Kidney (tissue), 14 donors: ENCODE data around the gene REL. TPM values are rescaled to one million over a fixed set of nuclear protein-coding genes. Genes with fewer than 3 reads are reported as not detected.
"Not testable (repeated sequence)": the region's sequence is repeated elsewhere in the genome, so short reads cannot be mapped to it uniquely, and the experiment has no call there.

ENCODE experiments used
- DNase-seq, 5 donors: peaks; one replicate each; pipeline ENCODE4 v3.0.0-alpha.2; 2013 to 2020
- FAIRE-seq: peaks from 2 replicates; lab custom pipeline; 2012; peaks lifted over from hg19 to GRCh38; lab: Jason Lieb, UNC
- H3K27ac ChIP-seq, 2 donors: one replicate each; pipeline ENCODE4 v1.7.0; 2013; ENCODE audit warnings: low read depth in 2 of 2, low read length in 2 of 2, inconsistent platforms in 1 of 2
- H3K27me3 ChIP-seq: one replicate; pipeline ENCODE4 v1.7.1; 2013; ENCODE audit warnings: low read length, inconsistent platforms; ENCODE audit not compliant: control insufficient read depth, insufficient read depth
- H3K36me3 ChIP-seq, 3 donors: one replicate each; pipeline versions ENCODE4 v1.7.0 to v1.7.1; 2013; ENCODE audit warnings: low read length in 3 of 3, control low read depth in 1 of 3, inconsistent platforms in 1 of 3; ENCODE audit not compliant: insufficient read depth in 3 of 3, control insufficient read depth in 2 of 3
- H3K4me1 ChIP-seq, 3 donors: one replicate each; pipeline versions ENCODE4 v1.7.0 to v1.7.1; 2013; ENCODE audit warnings: low read length in 3 of 3, inconsistent platforms in 1 of 3, low read depth in 1 of 3; ENCODE audit not compliant: control insufficient read depth in 2 of 3, insufficient read depth in 2 of 3
- H3K4me3 ChIP-seq, 3 donors: one replicate each; pipeline versions ENCODE4 v1.7.0 to v1.8.1; 2013; ENCODE audit warnings: low read length in 3 of 3, control low read depth in 1 of 3, inconsistent platforms in 1 of 3
- H3K9ac ChIP-seq, 3 donors: one replicate each; pipeline versions ENCODE4 v1.7.0 to v1.7.1; 2013; ENCODE audit warnings: low read length in 3 of 3, control low read depth in 1 of 3, inconsistent platforms in 1 of 3
- H3K9me3 ChIP-seq, 3 donors: one replicate each; pipeline versions ENCODE4 v1.7.0 to v1.7.1; 2013; ENCODE audit warnings: low read length in 3 of 3, control low read depth in 1 of 3, inconsistent platforms in 1 of 3; ENCODE audit not compliant: control insufficient read depth in 2 of 3, insufficient read depth in 1 of 3
- intact Hi-C: fragments of 100-400 bp; cut with DNase I; formaldehyde crosslinking; loops from one replicate; pipeline ENCODE4 v1.11.1; 2022
- polyA plus RNA-seq: library from polyadenylated mRNA; stranded (reverse); fragments of 350-450 nt; fragmentation: Illumina TruSeq; extraction: RNeasy Lipid Tissue Mini Kit (QIAGEN cat#74804); gene quantifications from one replicate; pipeline ENCODE4 v1.2.3, GENCODE V29; 2014; ENCODE audit warnings: low read depth, low replicate concordance; ENCODE audit not compliant: insufficient read depth
- total RNA-seq: library from RNA; stranded (reverse); fragmentation: NEBNext Ultra II Directional; extraction: Animal tissue kit (Norgen Biotek cat#: 25700); gene quantifications from one replicate; pipeline ENCODE4 v1.2.1, GENCODE V29; 2021
- TF ChIP-seq, protein P1 (sequence below): IDR thresholded peaks from 3 replicates; pipeline ENCODE4 v1.5.1; 2012; ENCODE audit warnings: mild to moderate bottlenecking, moderate library complexity, borderline replicate concordance; ENCODE audit not compliant: insufficient read depth; ENCODE audit errors: extremely low read depth
- donor health status: control.
- donor health status: control.
- donor health status: control.
- donor health status: control.
- donor health status: control.
- donor health status: DM: yes; HTN: yes; CAD: no.
- donor health status: Normal renal cell carcinoma (clear cell type).

Gene REL
- total and polyA plus RNA-seq, 2 donors from 2014 or later: 0.43 to 21.8 TPM

DNA sequence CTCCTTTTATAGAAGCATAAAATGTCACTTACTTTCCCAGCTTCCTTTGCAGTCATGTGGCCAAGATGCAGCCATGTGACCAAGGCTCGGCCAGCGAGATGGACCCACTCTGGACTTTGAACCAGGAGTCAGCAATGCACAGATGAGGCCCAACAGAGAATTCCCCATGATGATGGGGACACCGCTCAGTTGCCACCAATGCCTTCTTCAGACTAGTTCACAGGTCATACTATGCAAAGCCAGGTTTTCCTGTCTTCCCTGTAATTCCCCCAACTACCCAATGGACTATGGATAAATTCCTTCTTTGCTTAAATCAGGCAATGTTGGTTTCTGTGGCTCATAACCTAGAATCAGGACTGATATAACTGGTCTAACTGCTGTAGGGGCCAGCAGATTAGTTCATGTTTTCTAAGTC, 22.5 kb upstream of the REL start:
- FAIRE-seq: no peak
- no peaks in the 10 kb centered on the region for H3K27me3 ChIP-seq
- H3K36me3 ChIP-seq: no peaks in the 10 kb centered on the region
- H3K4me3 ChIP-seq: no peak overlapping the region
- no peak overlapping the region for H3K27ac ChIP-seq
- intact Hi-C loops: no loop called here
- H3K9ac ChIP-seq: no peak overlapping the region
- TF ChIP-seq, protein P1, sequence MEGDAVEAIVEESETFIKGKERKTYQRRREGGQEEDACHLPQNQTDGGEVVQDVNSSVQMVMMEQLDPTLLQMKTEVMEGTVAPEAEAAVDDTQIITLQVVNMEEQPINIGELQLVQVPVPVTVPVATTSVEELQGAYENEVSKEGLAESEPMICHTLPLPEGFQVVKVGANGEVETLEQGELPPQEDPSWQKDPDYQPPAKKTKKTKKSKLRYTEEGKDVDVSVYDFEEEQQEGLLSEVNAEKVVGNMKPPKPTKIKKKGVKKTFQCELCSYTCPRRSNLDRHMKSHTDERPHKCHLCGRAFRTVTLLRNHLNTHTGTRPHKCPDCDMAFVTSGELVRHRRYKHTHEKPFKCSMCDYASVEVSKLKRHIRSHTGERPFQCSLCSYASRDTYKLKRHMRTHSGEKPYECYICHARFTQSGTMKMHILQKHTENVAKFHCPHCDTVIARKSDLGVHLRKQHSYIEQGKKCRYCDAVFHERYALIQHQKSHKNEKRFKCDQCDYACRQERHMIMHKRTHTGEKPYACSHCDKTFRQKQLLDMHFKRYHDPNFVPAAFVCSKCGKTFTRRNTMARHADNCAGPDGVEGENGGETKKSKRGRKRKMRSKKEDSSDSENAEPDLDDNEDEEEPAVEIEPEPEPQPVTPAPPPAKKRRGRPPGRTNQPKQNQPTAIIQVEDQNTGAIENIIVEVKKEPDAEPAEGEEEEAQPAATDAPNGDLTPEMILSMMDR: no peak
- no peaks in the 10 kb centered on the region for H3K4me1 ChIP-seq
- no peak for DNase-seq
- H3K9me3 ChIP-seq: no peaks in the 10 kb centered on the region

DNA sequence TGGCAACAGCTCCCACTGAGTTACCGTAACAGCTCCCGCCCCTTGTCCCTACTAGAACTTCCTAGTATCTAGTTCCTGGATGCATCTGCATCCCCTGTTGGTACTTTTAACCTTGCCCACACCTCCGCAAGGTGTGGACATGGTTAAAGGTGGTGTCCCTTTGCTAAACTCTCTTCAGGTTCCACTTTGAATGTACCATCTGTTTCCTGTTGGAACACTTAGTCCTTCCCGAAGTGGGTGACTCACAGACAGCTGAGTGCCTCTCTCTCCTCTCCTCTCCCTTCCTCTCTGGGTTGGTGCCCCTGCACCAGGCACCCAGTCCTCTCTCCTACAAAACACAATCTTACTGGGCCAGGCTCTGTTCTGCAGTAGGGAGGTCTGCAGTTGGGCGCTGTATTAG, 19.6 kb upstream of the REL start:
- H3K9ac ChIP-seq: no peak overlapping the region
- no peaks in the 10 kb centered on the region for H3K27me3 ChIP-seq
- no peak overlapping the region for H3K27ac ChIP-seq
- FAIRE-seq (no peak), DNase-seq (no peak)
- TF ChIP-seq, protein P1: no peak
- H3K4me1 ChIP-seq: no peaks in the 10 kb centered on the region
- intact Hi-C loops: no loop called here
- no peak overlapping the region for H3K4me3 ChIP-seq
- H3K9me3 ChIP-seq: no peaks in the 10 kb centered on the region
- no peaks in the 10 kb centered on the region for H3K36me3 ChIP-seq

DNA sequence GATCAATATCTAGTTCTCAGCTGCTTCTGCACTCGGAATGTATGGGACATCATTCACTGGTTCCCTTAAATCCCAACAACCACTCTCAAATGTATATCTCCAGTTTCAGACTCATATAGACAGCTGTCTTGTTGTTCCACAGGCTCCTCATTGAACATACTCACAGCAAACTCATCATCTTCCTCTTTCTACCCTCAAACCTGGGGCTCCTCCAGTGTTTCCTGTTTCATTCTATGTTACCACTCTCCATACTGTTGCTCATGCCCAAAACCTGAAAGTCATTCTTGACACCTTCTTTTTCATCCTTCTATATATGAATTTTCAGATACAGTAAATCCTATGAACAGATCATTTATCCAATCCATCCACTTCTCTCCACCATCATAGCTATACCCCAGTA, 18.7 kb upstream of the REL start:
- intact Hi-C loops: no loop called here
- TF ChIP-seq, protein P1: no peak
- Histone ChIP-seq H3K4me1 (no peaks in the 10 kb centered on the region), H3K9ac (no peak overlapping the region), H3K9me3 (no peaks in the 10 kb centered on the region), H3K36me3 (no peaks in the 10 kb centered on the region), H3K4me3 (no peak overlapping the region), H3K27me3 (no peaks in the 10 kb centered on the region), H3K27ac (no peak overlapping the region)
- FAIRE-seq (no peak), DNase-seq (no peak)

DNA sequence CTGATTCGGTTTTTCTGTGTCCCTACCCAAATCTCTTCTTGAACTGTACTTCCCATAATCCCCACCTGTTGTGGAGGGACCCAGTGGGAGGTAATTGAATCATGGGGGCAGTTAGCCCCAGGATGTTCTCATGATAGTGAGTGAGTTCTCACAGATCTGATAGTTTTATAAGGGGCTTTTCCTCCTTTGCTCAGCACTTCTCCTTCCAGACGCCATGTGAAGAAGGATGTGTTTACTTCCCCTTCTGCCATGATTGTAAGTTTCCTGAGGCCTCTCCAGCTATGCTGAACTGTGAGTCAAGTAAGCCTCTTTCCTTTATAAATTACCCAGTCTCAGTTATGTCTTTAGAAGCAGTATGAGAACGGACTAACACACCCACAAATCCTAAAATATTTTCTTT, 16.0 kb upstream of the REL start:
- DNase-seq, H3K9me3 ChIP-seq, intact Hi-C loops, H3K9ac ChIP-seq, H3K36me3 ChIP-seq, H3K4me3 ChIP-seq, H3K27me3 ChIP-seq, H3K4me1 ChIP-seq, FAIRE-seq, H3K27ac ChIP-seq: not testable (repeated sequence)
